ENCODE results near the gene MOV10L1.

MOV10L1 gene

GRCh38 chr22:50140615-50141014 lies 50.8 kb downstream of the MOV10L1 start:
- Histone ChIP-seq H3F3A (ENCODE audit: insufficient read depth, low read length) (peaks cover 13% of the 10 kb centered on the region; the same call in 1 of the 2 replicates), H3K4me3 (ENCODE audit: low read length) (no peak overlapping the region), H3K4me2 (ENCODE audit: low read depth, low read length) (peak overlapping the region; percentile 35; the same call in 1 of the 2 replicates), H4K20me1 (ENCODE audit: insufficient read depth, low read length) (no peaks in the 10 kb centered on the region), H3K4me1 (ENCODE audit: low read length) (peaks cover 15% of the 10 kb centered on the region), H3K9ac (ENCODE audit: low read length) (no peak overlapping the region), H3K79me2 (ENCODE audit: low read length) (no peaks in the 10 kb centered on the region), H3K9me2 (replicated peaks; ENCODE audit: insufficient read depth, low read length) (no peaks in the 10 kb centered on the region), H3K36me3 (replicated peaks; ENCODE audit: insufficient read depth, low read length) (no peaks in the 10 kb centered on the region), H3K9me3 (replicated peaks; ENCODE audit: insufficient read depth, low read length) (no peaks in the 10 kb centered on the region), H3K27ac (ENCODE audit: low read length) (peak overlapping the region; percentile 61; the same call in 1 of the 2 replicates), H2AFZ (ENCODE audit: low read length) (no peak overlapping the region), H3K27me3 (replicated peaks; ENCODE audit: insufficient read depth, low read length) (0 out of 2 replicates have a peak, but pooled peaks cover 3% of the 10 kb centered on the region)
- TF ChIP-seq EZH2phosphoT487 (IDR thresholded peaks at IDR 0.05; ENCODE audit: low read length) (no peak), EZH2 (optimal IDR thresholded peaks at IDR 0.05; ENCODE audit: low read depth, low read length) (no peak), CTCF (IDR thresholded peaks at IDR 0.05; ENCODE audit: low read length) (no peak)
- DNase-seq: no peak

GRCh38 chr22:50141462-50141861 lies 51.7 kb downstream of the MOV10L1 start:
- Histone ChIP-seq H3K27ac (ENCODE audit: low read length) (no peak overlapping the region), H3K79me2 (ENCODE audit: low read length) (no peaks in the 10 kb centered on the region), H4K20me1 (ENCODE audit: insufficient read depth, low read length) (no peaks in the 10 kb centered on the region), H3K9me2 (replicated peaks; ENCODE audit: insufficient read depth, low read length) (no peaks in the 10 kb centered on the region), H3K36me3 (replicated peaks; ENCODE audit: insufficient read depth, low read length) (no peaks in the 10 kb centered on the region), H3F3A (ENCODE audit: insufficient read depth, low read length) (peaks cover 13% of the 10 kb centered on the region; the same call in 1 of the 2 replicates), H3K9me3 (replicated peaks; ENCODE audit: insufficient read depth, low read length) (no peaks in the 10 kb centered on the region), H3K27me3 (replicated peaks; ENCODE audit: insufficient read depth, low read length) (0 out of 2 replicates have a peak, but pooled peaks cover 4% of the 10 kb centered on the region), H3K4me3 (ENCODE audit: low read length) (no peak overlapping the region), H2AFZ (ENCODE audit: low read length) (no peak overlapping the region), H3K4me1 (ENCODE audit: low read length) (peaks cover 15% of the 10 kb centered on the region), H3K4me2 (ENCODE audit: low read depth, low read length) (no peak overlapping the region), H3K9ac (ENCODE audit: low read length) (no peak overlapping the region)
- DNase-seq: no peak
- TF ChIP-seq CTCF (IDR thresholded peaks at IDR 0.05; ENCODE audit: low read length) (no peak), EZH2 (optimal IDR thresholded peaks at IDR 0.05; ENCODE audit: low read depth, low read length) (no peak), EZH2phosphoT487 (IDR thresholded peaks at IDR 0.05; ENCODE audit: low read length) (no peak)

- no peaks in the 10 kb centered on the region for H3K9me3 ChIP-seq (replicated peaks; ENCODE audit: insufficient read depth, low read length)
- peaks cover 13% of the 10 kb centered on the region; the same call in 1 of the 2 replicates for H3F3A ChIP-seq (ENCODE audit: insufficient read depth, low read length)
- no peaks in the 10 kb centered on the region for H3K79me2 ChIP-seq (ENCODE audit: low read length)
- no peaks in the 10 kb centered on the region for H3K36me3 ChIP-seq (replicated peaks; ENCODE audit: insufficient read depth, low read length)
- no peak overlapping the region for H3K4me2 ChIP-seq (ENCODE audit: low read depth, low read length)
- H3K4me3 ChIP-seq (ENCODE audit: low read length): no peak overlapping the region
- H3K27ac ChIP-seq (ENCODE audit: low read length): no peak overlapping the region
- no peak for TF ChIP-seq EZH2phosphoT487 (IDR thresholded peaks at IDR 0.05; ENCODE audit: low read length)
- TF ChIP-seq EZH2 (optimal IDR thresholded peaks at IDR 0.05; ENCODE audit: low read depth, low read length): no peak
- TF ChIP-seq CTCF (IDR thresholded peaks at IDR 0.05; ENCODE audit: low read length): no peak
- no peaks in the 10 kb centered on the region for H4K20me1 ChIP-seq (ENCODE audit: insufficient read depth, low read length)
- no peak for DNase-seq
- no peaks in the 10 kb centered on the region for H3K9me2 ChIP-seq (replicated peaks; ENCODE audit: insufficient read depth, low read length)
- 0 out of 2 replicates have a peak, but pooled peaks cover 4% of the 10 kb centered on the region for H3K27me3 ChIP-seq (replicated peaks; ENCODE audit: insufficient read depth, low read length)
- no peak overlapping the region for H3K9ac ChIP-seq (ENCODE audit: low read length)
- H3K4me1 ChIP-seq (ENCODE audit: low read length): peaks cover 15% of the 10 kb centered on the region
- no peak overlapping the region for H2AFZ ChIP-seq (ENCODE audit: low read length)
Measured at GRCh38 chr22:50141891-50142363, 52.1 kb downstream of the MOV10L1 start.

Data from MM.1S (cell line).